Measurements from ENCODE around the gene IZUMO4.
"Not testable (repeated sequence)": the region's sequence is repeated elsewhere in the genome, so short reads cannot be mapped to it uniquely, and the experiment has no call there.

Gene IZUMO4

DNA sequence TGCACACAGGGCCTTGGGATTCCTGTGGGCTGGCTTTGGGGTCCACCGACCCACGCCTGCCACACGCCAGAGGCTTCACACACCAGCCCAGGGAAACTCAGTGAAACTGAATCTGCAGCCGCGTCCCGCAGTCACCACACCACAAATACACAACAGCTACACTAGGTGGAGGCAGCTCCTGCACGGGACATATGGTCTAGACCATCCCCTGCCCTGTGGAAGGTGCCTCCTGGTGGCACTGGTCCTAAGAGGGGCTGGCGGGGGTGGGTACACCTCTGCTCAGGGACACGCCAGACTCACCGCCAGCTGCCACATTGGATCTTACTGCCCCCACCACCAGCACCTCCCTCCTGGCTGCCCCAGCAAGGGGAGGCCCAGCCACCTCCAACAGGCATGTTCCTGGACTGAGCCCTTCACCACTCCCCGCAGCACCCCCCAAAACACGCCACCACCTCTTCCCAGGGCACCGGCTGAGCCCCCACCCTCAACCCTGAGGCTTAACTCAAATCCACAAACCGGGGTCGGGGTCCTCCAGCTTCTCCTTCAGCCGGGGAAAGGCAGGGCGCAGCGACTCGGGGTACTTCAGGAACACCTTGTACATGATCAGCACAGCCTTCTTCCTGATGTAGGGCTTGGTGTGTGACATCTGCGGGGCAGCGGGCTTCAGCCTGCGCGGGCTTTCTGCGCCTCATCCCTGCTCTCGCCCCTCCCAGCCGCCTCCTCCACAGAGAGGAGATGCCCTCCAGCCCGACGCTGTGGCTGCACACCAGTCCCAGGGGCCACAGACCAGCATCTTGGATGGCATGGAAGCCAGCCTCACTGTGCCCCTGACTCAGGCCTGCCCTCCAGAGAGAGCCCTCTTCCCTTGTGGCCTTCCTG lies 33.4 kb downstream of the IZUMO4 start:
- TF ChIP-seq, protein P1, sequence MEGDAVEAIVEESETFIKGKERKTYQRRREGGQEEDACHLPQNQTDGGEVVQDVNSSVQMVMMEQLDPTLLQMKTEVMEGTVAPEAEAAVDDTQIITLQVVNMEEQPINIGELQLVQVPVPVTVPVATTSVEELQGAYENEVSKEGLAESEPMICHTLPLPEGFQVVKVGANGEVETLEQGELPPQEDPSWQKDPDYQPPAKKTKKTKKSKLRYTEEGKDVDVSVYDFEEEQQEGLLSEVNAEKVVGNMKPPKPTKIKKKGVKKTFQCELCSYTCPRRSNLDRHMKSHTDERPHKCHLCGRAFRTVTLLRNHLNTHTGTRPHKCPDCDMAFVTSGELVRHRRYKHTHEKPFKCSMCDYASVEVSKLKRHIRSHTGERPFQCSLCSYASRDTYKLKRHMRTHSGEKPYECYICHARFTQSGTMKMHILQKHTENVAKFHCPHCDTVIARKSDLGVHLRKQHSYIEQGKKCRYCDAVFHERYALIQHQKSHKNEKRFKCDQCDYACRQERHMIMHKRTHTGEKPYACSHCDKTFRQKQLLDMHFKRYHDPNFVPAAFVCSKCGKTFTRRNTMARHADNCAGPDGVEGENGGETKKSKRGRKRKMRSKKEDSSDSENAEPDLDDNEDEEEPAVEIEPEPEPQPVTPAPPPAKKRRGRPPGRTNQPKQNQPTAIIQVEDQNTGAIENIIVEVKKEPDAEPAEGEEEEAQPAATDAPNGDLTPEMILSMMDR (IDR thresholded peaks at IDR 0.05; ENCODE audit: low read depth, low read length, missing control alignments), result no peak
- H3K4me3 ChIP-seq (ENCODE audit: low read depth, low read length), result no peak overlapping the region
- DNase-seq (ENCODE audit: low read depth), result no peak
- in situ Hi-C loops (cut with HindIII; ENCODE audit: low sequenced_read_pairs), result no loop called here

DNA sequence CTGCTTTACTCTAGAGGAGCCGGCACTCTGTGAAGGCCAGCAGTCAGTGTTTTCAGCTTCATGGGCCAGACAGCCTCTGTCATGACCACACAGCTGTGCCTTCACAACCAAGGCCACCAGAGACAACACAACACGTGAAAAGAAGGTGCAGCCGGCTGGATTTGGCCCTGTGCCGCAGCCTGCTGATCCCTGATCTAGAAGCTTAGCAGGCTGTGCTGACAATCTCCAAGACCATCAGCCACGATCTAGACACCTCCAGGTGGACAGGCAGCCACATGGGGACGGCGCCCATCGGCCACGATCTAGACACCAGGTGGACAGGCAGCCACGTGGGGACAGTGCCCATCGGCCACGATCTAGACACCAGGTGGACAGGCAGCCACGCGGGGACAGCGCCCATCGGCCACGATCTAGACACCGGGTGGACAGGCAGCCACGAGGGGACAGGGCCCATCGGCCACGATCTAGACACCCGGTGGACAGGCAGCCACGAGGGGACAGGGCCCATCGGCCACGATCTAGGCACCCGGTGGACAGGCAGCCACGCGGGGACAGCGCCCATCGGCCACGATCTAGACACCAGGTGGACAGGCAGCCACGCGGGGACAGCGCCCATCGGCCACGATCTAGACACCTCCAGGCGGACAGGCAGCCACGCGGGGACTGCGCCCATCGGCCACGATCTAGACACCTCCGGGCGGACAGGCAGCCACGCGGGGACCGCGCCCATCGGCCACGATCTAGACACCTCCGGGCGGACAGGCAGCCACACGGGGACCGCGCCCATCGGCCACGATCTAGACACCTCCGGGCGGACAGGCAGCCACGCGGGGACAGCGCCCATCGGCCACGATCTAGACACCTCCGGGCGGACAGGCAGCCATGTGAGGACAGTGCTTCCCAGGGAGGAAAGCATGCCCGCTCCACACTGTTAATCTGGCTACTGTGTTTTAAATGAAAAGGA lies 34.6 kb downstream of the IZUMO4 start:
- DNase-seq (ENCODE audit: low read depth); H3K4me3 ChIP-seq (ENCODE audit: low read depth, low read length); in situ Hi-C loops (cut with HindIII; ENCODE audit: low sequenced_read_pairs): not testable (repeated sequence)

DNA sequence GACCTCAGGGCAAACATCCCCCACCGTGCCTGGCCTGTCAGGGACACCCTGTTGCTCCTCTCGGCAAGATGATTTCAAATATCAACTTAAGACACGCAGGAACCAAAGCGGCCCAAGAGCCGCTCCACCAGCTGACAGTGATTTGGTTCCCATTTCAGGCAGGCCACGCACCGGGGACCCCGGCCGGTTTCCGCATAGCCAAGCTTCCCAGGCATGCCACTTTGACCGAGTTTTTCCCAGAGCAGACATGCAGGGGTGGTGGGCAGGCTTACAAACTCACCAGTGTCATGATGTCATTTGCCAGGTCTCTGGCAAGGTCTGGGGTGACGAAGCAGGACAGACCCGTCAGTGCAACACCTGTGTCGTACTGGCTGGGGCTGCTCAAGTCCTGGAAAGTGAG lies 35.5 kb downstream of the IZUMO4 start:
- H3K4me3 ChIP-seq (ENCODE audit: low read depth, low read length), result no peak overlapping the region
- TF ChIP-seq, protein P1 (IDR thresholded peaks at IDR 0.05; ENCODE audit: low read depth, low read length, missing control alignments), result no peak
- in situ Hi-C loops (cut with HindIII; ENCODE audit: low sequenced_read_pairs), result no loop called here
- no peak for DNase-seq (ENCODE audit: low read depth)

DNA sequence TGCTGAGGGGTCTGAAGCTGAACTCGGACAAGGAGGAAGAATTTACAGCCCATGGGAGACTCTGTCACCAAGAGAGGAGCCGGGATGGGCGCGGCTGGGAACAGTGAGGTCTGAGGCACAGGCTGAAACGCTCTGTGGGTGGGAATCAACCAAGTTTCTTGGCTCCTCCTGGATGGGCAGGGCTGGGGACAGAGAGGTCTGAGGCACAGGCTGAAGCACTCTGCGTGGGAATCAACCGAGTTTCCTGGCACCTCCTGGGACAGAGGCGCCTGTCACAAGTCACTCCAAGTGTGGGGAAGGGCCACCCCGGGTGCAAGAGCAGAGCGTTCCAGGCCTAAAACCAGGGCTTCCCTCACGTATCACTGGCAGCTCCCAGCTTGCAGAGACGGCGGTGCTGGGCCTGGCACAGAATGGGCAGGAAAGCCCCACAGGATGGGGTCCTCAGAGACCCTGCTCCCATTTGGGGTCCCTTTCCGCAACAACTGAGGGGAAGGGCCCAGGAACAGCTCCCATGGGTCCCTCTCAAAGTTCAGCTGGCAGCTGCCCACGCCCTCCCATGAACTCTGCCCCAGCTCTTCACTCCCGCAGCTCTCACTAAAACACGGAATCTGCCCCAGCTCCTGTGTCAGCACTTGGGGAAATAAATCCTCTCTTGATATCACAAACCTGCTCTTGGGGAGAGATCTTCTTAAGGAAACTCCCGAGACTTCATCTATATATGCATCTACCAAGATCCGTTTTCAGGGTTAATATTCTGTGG lies 36.2 kb downstream of the IZUMO4 start:
- DNase-seq (ENCODE audit: low read depth), result no peak
- no peak overlapping the region for H3K4me3 ChIP-seq (ENCODE audit: low read depth, low read length)
- TF ChIP-seq, protein P1 (IDR thresholded peaks at IDR 0.05; ENCODE audit: low read depth, low read length, missing control alignments), result no peak
- in situ Hi-C loops (cut with HindIII; ENCODE audit: low sequenced_read_pairs), result no loop called here

GRCh38 chr19:2135474-2136402 lies 39.0 kb downstream of the IZUMO4 start:
- DNase-seq (ENCODE audit: low read depth), result no peak
- TF ChIP-seq, protein P1 (IDR thresholded peaks at IDR 0.05; ENCODE audit: low read depth, low read length, missing control alignments), result no peak
- in situ Hi-C loops (cut with HindIII; ENCODE audit: low sequenced_read_pairs), result no loop called here
- no peak overlapping the region for H3K4me3 ChIP-seq (ENCODE audit: low read depth, low read length)

DNA sequence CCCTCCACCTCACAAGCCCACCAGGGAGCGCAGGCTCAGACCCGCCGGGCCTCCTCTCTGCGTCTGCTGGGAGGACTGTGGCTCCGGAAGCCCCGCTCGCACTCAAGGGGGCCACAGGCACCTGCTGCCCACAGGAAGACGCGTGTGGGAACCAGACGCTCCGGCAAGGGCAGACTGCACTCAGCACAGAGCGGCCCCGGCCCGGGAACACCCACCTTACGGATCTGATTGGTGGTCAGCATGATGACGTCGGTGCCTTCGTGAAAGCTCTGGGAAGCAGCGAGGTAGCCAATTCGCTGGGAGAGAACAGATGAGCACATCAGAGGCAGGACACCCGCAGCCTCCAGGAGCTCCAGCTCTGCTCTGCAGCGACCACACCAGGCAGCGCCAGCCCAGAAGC lies 40.1 kb downstream of the IZUMO4 start:
- no peak overlapping the region for H3K4me3 ChIP-seq (ENCODE audit: low read depth, low read length)
- in situ Hi-C loops (cut with HindIII; ENCODE audit: low sequenced_read_pairs), result no loop called here
- TF ChIP-seq, protein P1 (IDR thresholded peaks at IDR 0.05; ENCODE audit: low read depth, low read length, missing control alignments), result no peak
- no peak for DNase-seq (ENCODE audit: low read depth)
